Natural killer cell (primary cell): Measurements from ENCODE around the gene USF1. TPM values are rescaled to one million over a fixed set of nuclear protein-coding genes. Genes with fewer than 3 reads are reported as not detected.

ENCODE experiments used
- ATAC-seq, 3 donors: fragments of 150-1000 bp in 2 of 3; fragments of 200-7000 bp in 1 of 3; cut with Tn5 transposase; 1 replicate in 1 of 3; 2 replicates in 2 of 3; pipeline ENCODE4 v1.10.0; 2021; ENCODE audit warnings: mild to moderate bottlenecking in 2 of 3, moderate library complexity in 2 of 3
- DNase-seq, 2 donors: peaks; one replicate each; pipeline versions ENCODE4 v3.0.0 to v3.0.0-alpha.2; 2013 to 2021; ENCODE audit warnings: mixed read lengths in 1 of 2
- H3K27ac ChIP-seq: one replicate; pipeline ENCODE4 v1.5.1; 2013; ENCODE audit warnings: mild to moderate bottlenecking, low read length
- H3K27me3 ChIP-seq: one replicate; pipeline ENCODE4 v1.6.1; 2013; ENCODE audit warnings: low read length; ENCODE audit not compliant: control insufficient read depth, insufficient read depth
- H3K36me3 ChIP-seq: one replicate; pipeline ENCODE4 v1.6.1; 2013; ENCODE audit warnings: low read length; ENCODE audit not compliant: control insufficient read depth, insufficient read depth
- H3K4me1 ChIP-seq: one replicate; pipeline ENCODE4 v1.6.1; 2013; ENCODE audit warnings: low read length; ENCODE audit not compliant: control insufficient read depth, insufficient read depth
- H3K4me3 ChIP-seq: one replicate; pipeline ENCODE4 v1.5.1; 2013; ENCODE audit warnings: low read length
- H3K9me3 ChIP-seq: one replicate; pipeline ENCODE4 v1.6.1; 2013; ENCODE audit warnings: low read length; ENCODE audit not compliant: control insufficient read depth, insufficient read depth
- H3K27ac Mint-ChIP-seq, 2 donors: one replicate each; pipeline ENCODE4 v1.8.0; 2022; ENCODE audit warnings: mild to moderate bottlenecking in 2 of 2, mixed read lengths in 2 of 2, moderate library complexity in 1 of 2
- H3K27me3 Mint-ChIP-seq, 2 donors: one replicate each; pipeline ENCODE4 v1.8.0; 2022; ENCODE audit warnings: low read depth in 2 of 2, mixed read lengths in 2 of 2
- H3K36me3 Mint-ChIP-seq: one replicate; pipeline ENCODE4 v1.8.0; 2022; ENCODE audit warnings: mixed read lengths
- H3K4me1 Mint-ChIP-seq, 2 donors: one replicate each; pipeline ENCODE4 v1.8.0; 2022; ENCODE audit warnings: mixed read lengths in 2 of 2
- H3K4me3 Mint-ChIP-seq: one replicate; pipeline ENCODE4 v1.8.0; 2022; ENCODE audit warnings: mild to moderate bottlenecking, moderate library complexity, mixed read lengths
- H3K9me3 Mint-ChIP-seq, 2 donors: one replicate each; pipeline ENCODE4 v1.8.0; 2022; ENCODE audit warnings: mixed read lengths in 2 of 2
- CTCF ChIP-seq: fragments of 200-600 bp; IDR thresholded peaks from one replicate; pipeline ENCODE4 v1.8.0; 2022; ENCODE audit warnings: antibody characterized with exemption
- WGBS: methylation state at CpG from one replicate; pipeline ENCODE4 v1.1.7; 2013; ENCODE audit warnings: missing lambda C conversion rate; ENCODE audit not compliant: insufficient coverage; 5-methylcytosine and 5-hydroxymethylcytosine counted together
- intact Hi-C: fragments of 100-400 bp; cut with micrococcal nuclease; formaldehyde crosslinking; loops from one replicate; pipeline ENCODE4 v1.14.2; 2022
- total RNA-seq, 4 donors: library from RNA; stranded (reverse); fragments of 120-200 nt in 1 of 4; gene quantifications; one replicate each; pipeline versions ENCODE4 v1.2.3 to v1.2.4, GENCODE V29; 2013 to 2022

Gene USF1
- total RNA-seq, 3 donors from 2014 or later (not counting 1 experiment from before 2014, with no cell fraction given), result 113 to 121 (median 114) TPM

GRCh38 chr1:161092621-161093028 is 46.8 kb upstream of the USF1 start:
- peaks cover 0 to 10% of the 10 kb centered on the region in 2 donors for H3K27me3 Mint-ChIP-seq
- Histone ChIP-seq H3K27ac (no peak overlapping the region), H3K9me3 (peaks cover 2% of the 10 kb centered on the region), H3K27me3 (no peaks in the 10 kb centered on the region), H3K4me1 (peaks cover 8% of the 10 kb centered on the region), H3K4me3 (no peak overlapping the region), H3K36me3 (no peaks in the 10 kb centered on the region)
- TF ChIP-seq CTCF, result no peak
- 85% methylated on average over 3 of the region's 3 CpGs for WGBS
- intact Hi-C loops, result no loop called here
- ATAC-seq (no peak), DNase-seq (no peak)
- no peak overlapping the region for H3K27ac Mint-ChIP-seq
- H3K4me3 Mint-ChIP-seq, result no peak overlapping the region
- peaks cover 3% of the 10 kb centered on the region for H3K36me3 Mint-ChIP-seq
- peaks cover 1 to 2% of the 10 kb centered on the region in 2 donors for H3K9me3 Mint-ChIP-seq
- peaks cover 8% of the 10 kb centered on the region in 2 donors for H3K4me1 Mint-ChIP-seq

GRCh38 chr1:161091796-161092507 is 46.2 kb upstream of the USF1 start:
- no peak for TF ChIP-seq CTCF
- no peaks in the 10 kb centered on the region for H3K36me3 Mint-ChIP-seq
- H3K4me3 Mint-ChIP-seq, result no peak overlapping the region
- H3K4me1 Mint-ChIP-seq, result peaks cover 1% of the 10 kb centered on the region in 2 donors
- no peaks in the 10 kb centered on the region for H3K9me3 Mint-ChIP-seq
- H3K4me3 ChIP-seq, result no peak overlapping the region
- DNase-seq (no peak), ATAC-seq (no peak)
- intact Hi-C loops, result no loop called here
- H3K9me3 ChIP-seq, result no peaks in the 10 kb centered on the region
- peaks cover 2% of the 10 kb centered on the region for H3K4me1 ChIP-seq
- 94% methylated on average over 5 of the region's 7 CpGs for WGBS
- no peaks in the 10 kb centered on the region for H3K27me3 ChIP-seq
- H3K27me3 Mint-ChIP-seq, result peaks cover 0 to 8% of the 10 kb centered on the region in 2 donors
- H3K27ac ChIP-seq, result no peak overlapping the region
- H3K27ac Mint-ChIP-seq, result no peak overlapping the region
- H3K36me3 ChIP-seq, result no peaks in the 10 kb centered on the region

- H3K4me3 ChIP-seq, result no peak overlapping the region
- H3K27me3 ChIP-seq, result no peaks in the 10 kb centered on the region
- Mint-ChIP-seq H3K9me3 (no peaks in the 10 kb centered on the region), H3K27me3 (peaks cover 0 to 8% of the 10 kb centered on the region in 2 donors), H3K4me3 (no peak overlapping the region), H3K4me1 (no peaks in the 10 kb centered on the region), H3K27ac (no peak overlapping the region), H3K36me3 (no peaks in the 10 kb centered on the region)
- intact Hi-C loops, result no loop called here
- no peak overlapping the region for H3K27ac ChIP-seq
- no peaks in the 10 kb centered on the region for H3K4me1 ChIP-seq
- H3K9me3 ChIP-seq, result no peaks in the 10 kb centered on the region
- DNase-seq, result no peak
- no peak for TF ChIP-seq CTCF
- H3K36me3 ChIP-seq, result no peaks in the 10 kb centered on the region
- 92% methylated on average over 5 of the region's 5 CpGs for WGBS
- no peak for ATAC-seq
These were observed 45.3 kb upstream of the USF1 start for GRCh38 chr1:161091093-161091492.

- H3K4me1 Mint-ChIP-seq, result no peaks in the 10 kb centered on the region
- no peaks in the 10 kb centered on the region for H3K9me3 Mint-ChIP-seq
- no peak for ATAC-seq
- H3K27ac ChIP-seq, result no peak overlapping the region
- no peak overlapping the region for H3K27ac Mint-ChIP-seq
- TF ChIP-seq CTCF, result no peak
- H3K4me3 Mint-ChIP-seq, result no peak overlapping the region
- peak in 1 of 2 donors; percentile 33 for DNase-seq
- H3K27me3 ChIP-seq, result no peaks in the 10 kb centered on the region
- H3K27me3 Mint-ChIP-seq, result peaks cover 0 to 8% of the 10 kb centered on the region in 2 donors
- H3K9me3 ChIP-seq, result no peaks in the 10 kb centered on the region
- no peaks in the 10 kb centered on the region for H3K36me3 ChIP-seq
- no peaks in the 10 kb centered on the region for H3K4me1 ChIP-seq
- no peaks in the 10 kb centered on the region for H3K36me3 Mint-ChIP-seq
- WGBS, result 75% methylated on average over 3 of the region's 3 CpGs
- no peak overlapping the region for H3K4me3 ChIP-seq
- intact Hi-C loops, result no loop called here
These were observed 44.8 kb upstream of the USF1 start for GRCh38 chr1:161090617-161091016.
